Measurements from ENCODE around the gene ABCC4.

The ABCC4 gene

DNA sequence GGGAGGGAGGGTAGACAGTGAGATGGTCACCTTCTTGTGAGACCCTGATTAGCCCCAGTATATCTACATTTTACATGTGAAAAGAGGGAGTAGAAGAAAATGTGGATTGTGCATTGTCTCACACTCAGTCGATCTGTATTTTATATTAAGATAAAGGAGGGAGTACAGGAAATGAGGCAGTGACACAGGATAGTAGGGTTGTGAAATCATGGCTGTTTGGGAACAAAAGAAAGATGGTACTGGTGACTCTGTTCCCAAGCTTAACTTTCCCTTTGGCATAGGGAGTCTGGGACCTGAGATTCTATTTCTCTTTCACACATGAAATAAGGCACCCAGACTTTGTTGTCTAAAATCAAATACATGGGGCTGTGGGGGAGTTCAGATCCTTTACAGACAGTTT lies 194.7 kb downstream of the ABCC4 start:
- DNase-seq (ENCODE audit: low read depth): peak; percentile 38
- TF ChIP-seq, protein P1, sequence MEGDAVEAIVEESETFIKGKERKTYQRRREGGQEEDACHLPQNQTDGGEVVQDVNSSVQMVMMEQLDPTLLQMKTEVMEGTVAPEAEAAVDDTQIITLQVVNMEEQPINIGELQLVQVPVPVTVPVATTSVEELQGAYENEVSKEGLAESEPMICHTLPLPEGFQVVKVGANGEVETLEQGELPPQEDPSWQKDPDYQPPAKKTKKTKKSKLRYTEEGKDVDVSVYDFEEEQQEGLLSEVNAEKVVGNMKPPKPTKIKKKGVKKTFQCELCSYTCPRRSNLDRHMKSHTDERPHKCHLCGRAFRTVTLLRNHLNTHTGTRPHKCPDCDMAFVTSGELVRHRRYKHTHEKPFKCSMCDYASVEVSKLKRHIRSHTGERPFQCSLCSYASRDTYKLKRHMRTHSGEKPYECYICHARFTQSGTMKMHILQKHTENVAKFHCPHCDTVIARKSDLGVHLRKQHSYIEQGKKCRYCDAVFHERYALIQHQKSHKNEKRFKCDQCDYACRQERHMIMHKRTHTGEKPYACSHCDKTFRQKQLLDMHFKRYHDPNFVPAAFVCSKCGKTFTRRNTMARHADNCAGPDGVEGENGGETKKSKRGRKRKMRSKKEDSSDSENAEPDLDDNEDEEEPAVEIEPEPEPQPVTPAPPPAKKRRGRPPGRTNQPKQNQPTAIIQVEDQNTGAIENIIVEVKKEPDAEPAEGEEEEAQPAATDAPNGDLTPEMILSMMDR (IDR thresholded peaks at IDR 0.05; ENCODE audit: low read length, missing control alignments): no peak
- no peak overlapping the region for H3K4me3 ChIP-seq (replicated peaks; ENCODE audit: low read depth, low read length)

GRCh38 chr13:95100525-95101433 lies 200.5 kb downstream of the ABCC4 start:
- no peak overlapping the region for H3K4me3 ChIP-seq (replicated peaks; ENCODE audit: low read depth, low read length)
- TF ChIP-seq, protein P1 (IDR thresholded peaks at IDR 0.05; ENCODE audit: low read length, missing control alignments): no peak
- peak; percentile 33 for DNase-seq (ENCODE audit: low read depth)

DNA sequence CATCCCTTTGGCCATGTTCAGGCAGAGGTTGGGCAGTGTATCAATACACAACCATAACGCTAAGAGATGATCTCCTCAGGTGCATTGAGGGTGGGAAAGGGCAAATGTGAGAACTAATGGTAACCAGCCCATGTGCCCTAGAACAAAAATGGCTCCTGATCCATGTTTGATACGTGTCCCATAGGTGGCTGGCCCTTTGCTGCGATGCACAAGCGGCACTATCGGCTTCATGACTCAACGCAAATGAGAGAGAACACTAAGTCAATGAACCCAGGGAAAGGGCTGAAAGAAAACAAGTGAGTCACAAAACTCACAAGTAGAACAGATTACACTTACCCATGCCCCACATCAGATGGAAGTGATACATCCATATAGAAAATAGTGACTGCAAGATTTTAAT lies 201.7 kb downstream of the ABCC4 start:
- no peak overlapping the region for H3K4me3 ChIP-seq (replicated peaks; ENCODE audit: low read depth, low read length)
- peak; percentile 60 for DNase-seq (ENCODE audit: low read depth)
- TF ChIP-seq, protein P1 (IDR thresholded peaks at IDR 0.05; ENCODE audit: low read length, missing control alignments): no peak

DNA sequence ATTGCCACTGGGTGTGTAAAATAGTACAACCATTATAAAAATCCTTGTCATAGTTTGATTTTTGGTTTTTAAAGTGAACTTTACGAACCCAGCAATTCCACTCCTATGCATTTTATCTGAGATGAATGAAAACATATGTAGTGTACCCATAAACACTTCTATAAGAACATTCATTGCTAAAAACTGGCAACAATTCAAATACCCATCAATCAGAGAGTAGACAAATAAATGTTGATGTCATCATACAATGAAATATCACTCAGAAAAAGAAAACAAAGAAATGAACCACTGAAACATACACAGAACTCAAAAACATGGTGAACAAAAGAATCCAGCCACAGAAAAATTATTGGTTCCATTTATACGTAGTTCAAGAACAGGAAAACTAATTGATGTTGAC lies 202.3 kb downstream of the ABCC4 start:
- H3K4me3 ChIP-seq (replicated peaks; ENCODE audit: low read depth, low read length): no peak overlapping the region

GRCh38 chr13:95091755-95092154 lies 209.5 kb downstream of the ABCC4 start:
- H3K4me3 ChIP-seq (replicated peaks; ENCODE audit: low read depth, low read length): no peak overlapping the region
- TF ChIP-seq, protein P1 (IDR thresholded peaks at IDR 0.05; ENCODE audit: low read length, missing control alignments): no peak
- no peak for DNase-seq (ENCODE audit: low read depth)

More for the DNA sequence above, 202.3 kb downstream of the ABCC4 start:
- no peak for DNase-seq (ENCODE audit: low read depth)
- TF ChIP-seq, protein P1 (IDR thresholded peaks at IDR 0.05; ENCODE audit: low read length, missing control alignments): no peak

DNA sequence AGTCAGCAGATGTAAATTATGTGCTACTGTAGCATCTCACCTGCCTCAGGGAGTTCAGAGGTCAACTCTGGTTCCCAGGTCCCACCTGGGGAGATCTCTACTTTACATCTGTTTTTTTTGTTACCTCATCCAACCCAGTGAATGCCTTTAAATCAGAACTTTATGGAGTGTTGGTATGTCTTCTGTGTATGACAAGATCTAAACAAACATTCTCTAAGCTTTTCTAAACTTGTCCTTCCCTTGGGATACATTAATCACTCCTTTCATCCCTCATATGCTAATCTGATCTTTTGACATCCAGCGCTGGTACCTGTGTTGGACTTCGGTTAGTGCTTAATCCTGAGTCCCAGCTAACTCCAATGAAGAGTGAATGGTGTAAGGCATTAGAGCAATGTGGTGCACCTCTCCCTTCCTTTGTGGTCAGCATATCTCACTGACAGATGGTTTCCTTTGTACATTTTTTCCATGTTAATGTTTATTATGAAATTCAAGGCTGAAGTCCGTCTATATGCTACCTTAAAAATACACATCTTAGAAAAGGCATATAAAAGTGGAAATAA lies 213.4 kb downstream of the ABCC4 start:
- TF ChIP-seq, protein P1 (IDR thresholded peaks at IDR 0.05; ENCODE audit: low read length, missing control alignments): no peak
- DNase-seq (ENCODE audit: low read depth): peak; percentile 78
- H3K4me3 ChIP-seq (replicated peaks; ENCODE audit: low read depth, low read length): no peak overlapping the region

Measured in fibroblast of pulmonary artery (primary cell).